ENCODE measurements around the gene GLI1.

GRCh38 chr12:57438400-57438799, 21.2 kb upstream of the GLI1 start:
- TF ChIP-seq EZH2 (IDR thresholded peaks at IDR 0.05; ENCODE audit: borderline replicate concordance, low read length): no peak
- TF ChIP-seq, protein P1, sequence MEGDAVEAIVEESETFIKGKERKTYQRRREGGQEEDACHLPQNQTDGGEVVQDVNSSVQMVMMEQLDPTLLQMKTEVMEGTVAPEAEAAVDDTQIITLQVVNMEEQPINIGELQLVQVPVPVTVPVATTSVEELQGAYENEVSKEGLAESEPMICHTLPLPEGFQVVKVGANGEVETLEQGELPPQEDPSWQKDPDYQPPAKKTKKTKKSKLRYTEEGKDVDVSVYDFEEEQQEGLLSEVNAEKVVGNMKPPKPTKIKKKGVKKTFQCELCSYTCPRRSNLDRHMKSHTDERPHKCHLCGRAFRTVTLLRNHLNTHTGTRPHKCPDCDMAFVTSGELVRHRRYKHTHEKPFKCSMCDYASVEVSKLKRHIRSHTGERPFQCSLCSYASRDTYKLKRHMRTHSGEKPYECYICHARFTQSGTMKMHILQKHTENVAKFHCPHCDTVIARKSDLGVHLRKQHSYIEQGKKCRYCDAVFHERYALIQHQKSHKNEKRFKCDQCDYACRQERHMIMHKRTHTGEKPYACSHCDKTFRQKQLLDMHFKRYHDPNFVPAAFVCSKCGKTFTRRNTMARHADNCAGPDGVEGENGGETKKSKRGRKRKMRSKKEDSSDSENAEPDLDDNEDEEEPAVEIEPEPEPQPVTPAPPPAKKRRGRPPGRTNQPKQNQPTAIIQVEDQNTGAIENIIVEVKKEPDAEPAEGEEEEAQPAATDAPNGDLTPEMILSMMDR (IDR thresholded peaks at IDR 0.05; ENCODE audit: low read length): no peak
